GM12864 (cell line): Measurements from ENCODE around the gene KXD1.
A peak's percentile ranks its signal among the peaks of the same experiment; 100 is the strongest.
"Not testable (repeated sequence)": the region's sequence is repeated elsewhere in the genome, so short reads cannot be mapped to it uniquely, and the experiment has no call there.

Experiments used
- DNase-seq: peaks from one replicate; pipeline ENCODE4 v3.0.0-alpha.2; 2011; ENCODE audit warnings: low read depth
- H3K4me3 ChIP-seq: 2 replicates; pipeline ENCODE4 v1.5.1; 2011; ENCODE audit warnings: mild to moderate bottlenecking, low read depth, low read length, control low read depth
- CTCF ChIP-seq: IDR thresholded peaks from 2 replicates; pipeline ENCODE4 v1.5.1; 2011; ENCODE audit warnings: low read depth, mild to moderate bottlenecking, moderate library complexity, low read length, control low read depth, inconsistent platforms; ENCODE audit errors: missing control alignments

KXD1 gene

GRCh38 chr19:18517606-18518005 lies 40.1 kb upstream of the KXD1 start:
- no peak for TF ChIP-seq CTCF
- no peak for DNase-seq
- H3K4me3 ChIP-seq, result no peak overlapping the region

- no peak for DNase-seq
- no peak for TF ChIP-seq CTCF
- no peak overlapping the region for H3K4me3 ChIP-seq
Measured at GRCh38 chr19:18518639-18519038, 39.0 kb upstream of the KXD1 start.

- DNase-seq, result no peak
- peak overlapping the region; percentile 97 for H3K4me3 ChIP-seq
- peak; percentile 92 for TF ChIP-seq CTCF
Measured at GRCh38 chr19:18519962-18520847, 37.5 kb upstream of the KXD1 start.

DNA sequence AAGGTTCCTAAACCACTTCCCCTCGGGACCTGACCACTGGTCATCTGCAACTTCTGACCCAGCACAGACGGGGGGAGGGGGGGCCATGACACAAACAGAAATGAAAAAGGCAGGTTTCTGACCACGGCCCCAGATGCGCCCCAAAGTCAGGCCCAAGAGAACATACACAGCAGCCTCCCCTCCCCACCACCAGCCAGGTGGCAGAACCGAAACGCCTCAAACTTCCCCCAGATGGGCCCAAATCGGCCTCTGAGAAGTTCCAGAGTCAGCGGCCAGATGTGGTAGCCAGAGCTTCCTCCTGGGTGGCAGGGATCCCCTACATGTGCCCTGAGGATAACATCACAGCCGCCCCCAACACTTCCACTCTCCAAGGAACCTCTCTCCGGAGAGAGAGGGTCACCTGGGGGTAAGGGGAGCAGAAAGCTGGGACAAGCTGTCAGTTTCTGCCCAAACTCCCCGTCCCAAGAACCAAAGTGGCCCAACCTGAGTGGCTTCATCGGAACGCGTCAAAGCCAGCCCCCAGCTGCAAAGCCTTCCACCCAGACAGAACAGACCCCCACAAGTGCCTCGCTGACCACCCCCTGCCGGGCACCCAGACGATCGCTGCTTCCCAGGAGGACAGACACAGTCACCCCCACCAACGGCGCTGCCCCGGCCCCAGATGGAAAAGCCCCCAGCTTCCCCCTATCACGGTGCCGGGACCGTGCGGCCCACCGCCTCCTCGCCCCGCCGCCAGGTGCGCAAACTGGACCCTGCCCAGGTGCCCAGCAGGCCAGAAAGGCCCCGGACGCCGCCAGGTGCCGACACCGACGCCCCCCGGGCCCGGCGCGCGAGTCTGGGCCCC lies 36.6 kb upstream of the KXD1 start:
- peak; percentile 47 for DNase-seq

GRCh38 chr19:18521692-18522123 lies 36.0 kb upstream of the KXD1 start, which contains the start of gene ELL:
ELL (minus strand) TSS chr19:18522070; CDS start chr19:18522055, 15 bp downstream.
- TF ChIP-seq CTCF, result no peak
- no peak for DNase-seq

More for the DNA sequence above, 36.6 kb upstream of the KXD1 start:
- peak; percentile 8 for TF ChIP-seq CTCF
- H3K4me3 ChIP-seq, result peak overlapping the region; percentile 97

GRCh38 chr19:18522124-18522861 lies 35.4 kb upstream of the KXD1 start:
- DNase-seq, result peak; percentile 99
- no peak for TF ChIP-seq CTCF
- H3K4me3 ChIP-seq, result peak overlapping the region; percentile 97

More at GRCh38 chr19:18521692-18522123, 36.0 kb upstream of the KXD1 start, which contains the start of gene ELL:
- H3K4me3 ChIP-seq, result peak within 1 kb of the TSS; percentile 97

- DNase-seq, result not testable (repeated sequence)
- H3K4me3 ChIP-seq, result peak overlapping the region; percentile 13
Measured at GRCh38 chr19:18522862-18523440, 34.7 kb upstream of the KXD1 start.
